ENCODE results near the gene SPTSSB.
A peak's percentile ranks its signal among the peaks of the same experiment; 100 is the strongest.

The SPTSSB gene

DNA sequence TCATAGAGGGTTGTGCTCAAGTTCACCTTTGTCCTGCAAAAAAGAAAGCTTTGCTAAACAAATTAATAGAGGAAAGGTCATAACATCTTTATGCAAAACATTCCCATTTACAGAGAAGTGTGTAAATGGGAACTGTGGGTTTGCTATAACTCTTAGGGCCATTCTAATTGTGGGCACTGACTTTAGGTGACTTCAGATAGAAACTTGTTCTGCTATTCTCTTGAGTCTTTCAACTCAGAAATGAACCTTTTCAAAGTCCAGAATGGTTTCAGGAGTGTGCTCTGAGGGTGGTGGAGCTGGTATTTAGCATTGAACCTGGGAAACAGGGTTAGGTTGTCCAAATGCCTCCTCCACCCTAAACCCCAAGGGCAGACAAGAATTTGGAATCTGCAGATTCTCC is 34.0 kb downstream of the SPTSSB start:
- DNase-seq (ENCODE audit: low spot score): no peak

DNA sequence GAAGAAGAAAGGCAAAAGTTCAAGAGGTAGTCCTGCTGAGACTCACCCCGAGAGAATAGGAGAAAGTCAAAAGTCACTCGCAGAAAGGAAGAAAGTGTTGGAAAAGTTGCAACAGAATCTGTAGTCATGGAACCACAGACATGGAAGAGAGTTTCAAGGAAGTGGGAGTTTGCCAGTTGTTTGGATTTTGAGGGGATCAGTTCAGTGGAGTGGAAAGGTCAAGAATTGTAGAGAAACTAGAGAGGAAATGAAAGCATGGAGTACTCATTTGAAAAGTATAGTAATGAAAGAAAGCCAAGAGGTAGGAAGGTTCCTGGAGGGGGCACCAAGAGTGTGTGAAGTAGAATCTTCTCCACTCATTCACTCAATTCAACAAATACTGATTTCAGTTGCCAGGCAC is 34.7 kb downstream of the SPTSSB start:
- DNase-seq (ENCODE audit: low spot score): no peak

DNA sequence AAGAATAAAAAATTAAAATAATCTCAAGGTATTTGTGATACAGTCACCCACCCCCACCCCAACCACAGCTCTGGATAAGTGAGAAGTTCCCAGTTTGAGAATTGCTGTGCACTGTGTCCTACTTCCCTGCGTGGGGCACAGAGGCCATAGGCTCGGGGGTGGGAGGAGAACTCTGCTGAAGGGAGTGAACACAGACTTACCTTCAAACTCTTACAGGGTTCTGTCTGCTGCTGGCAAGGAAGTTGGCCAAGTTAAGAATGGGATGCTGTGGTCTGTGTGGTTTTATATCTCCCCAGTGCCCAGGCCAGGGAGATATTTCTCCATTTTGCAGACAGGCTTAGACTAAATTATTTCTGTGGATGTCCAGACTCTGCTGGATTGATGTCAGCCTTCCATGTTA is 37.6 kb downstream of the SPTSSB start:
- no peak for DNase-seq (ENCODE audit: low spot score)

DNA sequence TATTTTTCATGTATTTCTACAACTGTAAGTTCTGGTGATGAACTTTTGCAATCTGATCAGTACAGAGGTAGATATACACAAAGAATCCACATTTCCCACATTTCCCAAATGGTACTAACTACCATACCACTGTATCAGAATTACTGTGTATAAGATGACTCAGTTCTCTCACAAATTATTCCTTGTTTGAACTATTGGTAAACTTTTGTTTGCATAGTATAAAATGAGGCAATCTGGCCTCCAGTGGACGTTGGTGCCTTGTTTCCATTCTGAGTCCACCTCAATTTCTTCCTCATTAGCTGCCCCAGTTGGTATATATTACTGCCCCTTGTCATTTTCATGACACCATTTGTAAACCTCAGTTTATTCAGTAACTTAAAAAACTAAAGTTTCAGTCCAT is 38.5 kb downstream of the SPTSSB start:
- DNase-seq (ENCODE audit: low spot score): no peak

DNA sequence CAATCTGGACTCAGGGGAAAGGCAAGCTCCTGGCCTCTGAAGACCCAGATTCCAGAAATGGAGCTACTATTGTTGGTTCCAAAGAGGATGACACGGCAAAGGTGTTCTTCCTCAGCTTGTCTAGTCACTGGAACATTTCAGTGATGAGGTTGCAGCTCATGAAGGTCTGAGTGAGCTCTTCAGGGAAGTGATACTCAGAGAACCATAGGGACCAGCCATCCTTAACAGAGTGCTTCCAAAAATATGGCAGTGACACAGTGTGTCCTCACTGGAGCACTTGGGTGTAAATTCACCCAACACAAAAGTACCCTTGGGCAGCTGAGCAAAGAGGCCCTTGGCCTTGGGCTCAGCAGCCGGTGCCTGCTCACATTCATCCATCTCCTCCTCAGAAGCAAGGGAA is 46.3 kb downstream of the SPTSSB start:
- no peak for DNase-seq (ENCODE audit: low spot score)

DNA sequence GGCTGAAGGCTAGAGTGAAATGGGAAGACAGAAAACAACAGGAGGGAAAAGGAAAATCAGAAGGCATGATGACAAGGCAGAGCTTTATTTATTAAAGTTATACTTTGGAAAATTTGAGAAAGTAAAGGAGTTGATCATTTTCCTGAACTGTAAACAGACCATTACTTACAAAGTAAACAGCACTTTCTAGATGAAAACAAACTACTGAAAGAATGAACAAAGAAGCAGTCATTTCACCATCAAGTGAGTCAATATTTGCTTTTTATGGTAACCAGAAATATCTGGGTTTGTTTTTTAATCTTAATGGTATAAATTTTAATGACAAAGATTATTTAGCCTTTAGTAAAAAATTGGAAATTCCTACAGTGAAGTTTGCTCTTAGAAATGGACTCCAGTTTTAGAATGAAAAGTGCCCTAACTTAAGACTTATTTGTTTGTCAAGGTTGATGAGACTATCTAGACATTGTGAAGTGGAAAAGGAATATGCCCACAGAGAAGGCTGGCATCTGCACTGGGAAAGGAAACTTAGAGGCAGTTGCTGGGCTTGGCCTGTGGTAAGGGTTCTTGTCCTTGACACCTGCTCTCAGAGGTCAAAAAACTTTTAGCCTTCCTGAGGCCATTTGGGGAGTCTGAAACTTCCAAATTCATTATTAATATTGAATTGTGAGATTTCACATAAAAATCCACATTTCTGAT is 47.2 kb downstream of the SPTSSB start:
- no peak for DNase-seq (ENCODE audit: low spot score)

DNA sequence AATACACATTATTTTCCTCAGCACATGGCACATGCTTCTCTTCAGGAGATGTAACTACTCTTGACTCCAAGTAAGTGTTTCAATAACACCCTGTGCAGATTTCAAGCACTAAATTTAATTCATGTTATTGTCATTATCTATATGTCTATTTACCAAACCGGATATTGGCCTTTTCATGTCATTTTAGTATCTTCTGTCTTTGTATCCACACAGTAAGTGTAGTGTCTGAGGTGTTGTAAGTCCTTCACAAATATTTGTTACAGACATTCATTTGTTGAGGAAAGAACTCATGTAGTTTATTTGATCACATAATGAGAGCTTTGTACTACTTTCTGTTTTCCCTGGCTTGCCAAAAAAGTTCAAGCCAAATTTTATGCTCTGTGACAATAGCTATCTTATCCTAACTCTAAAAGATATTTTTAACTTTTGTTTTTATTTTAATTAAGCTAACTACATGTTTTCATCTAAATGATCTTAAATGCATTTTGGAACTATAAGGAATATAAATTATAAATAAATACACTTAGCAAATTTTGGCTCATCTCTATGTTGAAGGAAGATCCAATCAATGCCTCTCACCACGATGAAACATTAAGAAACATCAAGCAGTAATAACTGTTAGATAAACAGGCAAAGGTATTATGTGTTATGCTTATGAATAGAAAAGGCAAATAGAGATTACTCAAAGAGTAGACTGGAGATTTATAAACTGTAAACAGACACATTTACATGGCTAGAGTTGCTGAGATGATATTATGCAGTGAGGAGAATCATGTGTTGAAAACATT is 48.3 kb downstream of the SPTSSB start:
- no peak for DNase-seq (ENCODE audit: low spot score)

DNA sequence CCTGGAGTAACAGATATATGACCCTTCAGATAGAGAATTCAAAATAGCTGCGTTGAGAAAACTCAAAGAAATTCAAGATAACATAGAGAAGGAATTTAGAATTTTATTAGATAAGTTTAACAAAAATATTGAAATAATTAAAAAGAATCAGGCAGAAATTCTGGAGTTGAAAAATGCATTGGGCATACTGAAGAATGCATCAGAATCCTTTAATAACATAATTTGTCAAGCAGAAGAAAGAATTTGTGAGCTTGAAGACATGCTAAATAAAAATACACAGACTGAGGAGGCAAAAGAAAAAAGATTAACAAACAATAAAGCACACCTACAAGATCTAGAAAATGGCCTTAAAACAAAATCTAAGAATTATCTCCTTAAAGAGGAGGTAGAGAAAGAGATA is 50.5 kb downstream of the SPTSSB start:
- no peak for DNase-seq (ENCODE audit: low spot score)

DNA sequence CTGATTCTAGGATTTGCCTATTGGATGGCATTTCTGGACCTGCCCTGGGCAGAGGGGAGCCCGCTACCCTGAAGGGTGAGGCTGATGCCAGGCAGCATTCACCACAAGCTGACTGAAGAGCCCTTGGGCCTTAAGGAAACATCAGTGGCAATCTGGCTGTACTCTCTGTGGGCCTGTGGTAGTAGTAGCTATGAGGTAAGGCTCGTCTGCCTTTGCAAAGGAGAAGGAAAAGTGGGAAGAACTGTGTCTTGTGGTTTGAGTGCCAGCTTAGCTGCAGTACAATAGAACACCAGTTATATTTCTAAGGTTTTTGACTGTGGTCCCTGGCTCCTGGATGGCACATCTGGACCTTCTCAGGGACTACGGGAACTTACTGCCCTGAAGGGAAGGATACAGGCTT is 51.5 kb downstream of the SPTSSB start:
- DNase-seq (ENCODE audit: low spot score): no peak

DNA sequence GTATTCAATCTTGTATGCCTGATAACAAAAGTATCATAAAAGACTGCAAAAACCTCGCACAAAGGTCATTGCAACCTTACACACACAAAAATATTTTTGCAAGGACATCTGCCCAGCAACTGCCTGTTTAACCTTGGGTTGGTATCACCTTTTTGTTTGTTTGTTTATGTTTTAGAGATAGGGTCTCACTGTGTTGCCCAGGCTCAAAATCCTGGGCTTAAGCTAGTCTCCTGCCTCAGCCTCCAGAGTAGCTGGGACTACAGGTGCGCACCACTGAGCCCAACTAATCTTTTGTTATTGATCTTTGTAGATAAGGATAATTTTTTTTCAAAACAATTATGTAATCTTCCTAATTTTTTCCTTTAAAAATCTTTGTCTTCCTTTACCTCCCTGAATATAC is 54.2 kb downstream of the SPTSSB start:
- no peak for DNase-seq (ENCODE audit: low spot score)

DNA sequence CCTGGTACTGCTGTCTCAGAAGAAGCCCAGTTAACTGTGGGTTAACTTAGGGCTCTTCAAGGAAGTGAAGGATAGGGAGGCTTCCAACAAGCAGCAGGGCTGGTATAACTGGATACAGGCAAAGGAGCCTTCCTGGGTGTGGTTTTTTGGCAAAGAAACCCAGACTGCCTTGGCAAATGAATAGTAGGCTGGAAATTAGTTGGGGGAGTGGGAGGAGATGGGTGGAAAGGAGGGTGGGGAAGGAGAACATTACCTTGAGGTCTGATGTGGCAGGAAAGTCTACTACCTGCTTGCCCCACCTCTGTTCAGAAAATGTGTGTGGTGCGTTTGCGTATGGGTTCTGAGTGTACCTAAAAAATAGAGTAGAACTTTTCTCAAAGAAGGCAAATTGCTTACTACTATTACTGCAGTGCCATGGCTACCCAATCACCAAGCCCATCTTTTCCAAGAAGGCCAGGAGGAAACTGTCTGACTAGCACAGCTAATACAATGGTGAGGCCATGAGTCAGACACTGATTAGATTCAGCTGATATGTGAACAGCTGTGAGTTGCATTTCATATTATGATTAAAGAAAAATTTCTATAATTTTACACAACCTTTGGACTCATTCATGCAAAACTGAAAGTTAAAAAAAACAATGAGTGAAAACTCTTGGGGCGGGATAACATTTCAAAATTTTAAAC is 55.2 kb downstream of the SPTSSB start:
- DNase-seq (ENCODE audit: low spot score): peak; percentile 60

DNA sequence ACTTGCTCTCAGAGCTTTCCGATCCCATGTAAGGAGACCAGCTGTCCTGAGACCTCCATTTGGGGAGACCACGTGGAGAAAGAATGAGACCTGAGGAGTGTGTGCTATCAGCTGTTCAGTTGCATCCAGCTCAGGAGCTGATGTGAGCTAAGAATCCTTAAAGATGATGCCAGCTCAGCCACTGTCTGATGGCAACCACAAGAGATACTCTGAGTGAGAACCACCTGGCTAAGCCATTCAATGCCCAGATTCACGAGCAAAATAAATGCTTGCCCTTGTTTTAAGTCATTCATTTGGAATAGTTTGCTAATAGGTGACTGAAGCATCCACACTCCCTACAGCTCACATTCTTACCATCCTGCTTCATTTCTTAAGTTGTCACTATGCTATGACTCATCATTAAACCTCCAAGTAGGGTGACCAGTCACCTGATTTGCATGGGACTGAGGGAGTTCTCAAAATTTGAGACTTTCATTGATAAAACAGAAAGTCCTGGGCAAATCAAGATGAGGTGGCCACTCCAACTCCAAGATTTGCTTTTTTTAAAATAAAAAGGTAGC is 56.4 kb downstream of the SPTSSB start:
- no peak for DNase-seq (ENCODE audit: low spot score)

DNA sequence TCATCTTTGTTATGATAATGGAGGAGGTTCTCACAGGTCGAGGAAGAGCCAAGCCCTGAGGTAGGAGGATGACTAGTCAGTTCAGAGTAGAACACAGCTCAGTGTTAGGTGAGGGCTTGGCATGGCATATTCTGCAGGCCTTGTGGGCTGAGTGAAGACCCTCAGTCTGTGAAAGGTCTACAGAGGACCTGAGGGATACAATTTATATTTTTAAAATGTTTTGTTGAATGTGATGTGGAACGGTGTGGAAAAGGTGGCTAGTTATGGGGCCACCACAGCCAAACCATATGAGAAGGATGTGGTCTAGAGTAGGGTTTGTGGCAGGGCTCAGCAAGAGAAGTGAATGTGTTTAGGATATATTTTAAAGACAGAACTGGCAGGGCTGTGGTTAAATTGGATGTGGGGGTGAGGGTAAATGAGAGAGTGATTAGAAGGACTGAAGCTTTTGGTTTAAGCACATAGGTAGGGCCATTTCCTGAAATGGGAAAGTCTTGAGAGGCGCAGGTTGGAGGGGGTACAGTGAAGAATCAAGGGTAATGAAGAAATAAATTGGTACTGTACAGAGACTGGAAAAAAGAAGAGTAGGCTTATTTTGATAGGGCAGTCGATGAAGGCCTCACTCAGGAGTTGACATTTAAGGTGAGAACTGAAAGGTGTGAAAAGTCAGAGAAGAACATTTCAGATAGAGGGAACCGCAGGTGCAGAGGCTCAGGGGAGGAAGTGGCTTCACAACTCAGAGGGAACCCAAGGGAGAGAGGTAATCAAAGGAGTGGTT is 60.5 kb downstream of the SPTSSB start:
- no peak for DNase-seq (ENCODE audit: low spot score)

DNA sequence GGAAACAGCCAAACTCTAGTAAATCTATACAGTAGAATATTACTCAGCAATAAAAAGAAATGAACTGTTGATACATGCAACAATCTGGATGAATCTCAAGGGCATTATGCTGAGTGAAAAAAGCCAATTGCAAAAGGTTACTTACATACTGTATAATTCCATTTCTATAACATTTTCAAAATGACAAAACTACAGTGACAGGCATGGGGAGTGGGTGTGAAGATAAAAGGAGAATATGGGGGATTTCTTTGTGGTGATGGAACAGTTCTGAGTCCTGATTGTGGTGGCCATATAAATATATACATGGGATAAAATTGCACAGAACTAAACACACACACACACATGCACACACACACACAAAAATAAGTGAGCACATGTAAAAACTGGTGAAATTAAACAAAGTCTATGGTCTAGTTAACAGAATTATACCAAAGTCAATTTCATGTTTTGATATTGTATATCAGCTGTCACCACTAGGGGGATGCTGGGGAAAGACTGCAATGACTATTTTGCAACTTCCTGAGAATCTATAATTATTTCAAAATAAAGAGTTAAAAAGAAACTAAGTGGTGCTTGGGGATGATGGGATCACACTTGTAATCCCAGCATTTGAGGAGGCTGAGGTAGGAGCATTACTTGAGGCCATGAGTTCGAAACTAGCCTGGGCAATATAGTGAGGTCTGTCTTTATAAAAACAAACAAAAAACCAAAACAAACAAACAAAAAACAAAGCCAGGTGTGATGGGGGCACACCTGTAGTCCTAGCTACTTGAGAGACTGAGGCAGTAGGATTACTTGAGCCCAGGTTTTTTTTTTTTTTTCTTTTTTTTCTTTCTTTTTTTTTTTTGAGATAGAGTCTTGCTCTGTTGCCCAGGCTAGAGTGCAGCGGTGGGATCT is 66.0 kb downstream of the SPTSSB start:
- peak; percentile 12 for DNase-seq (ENCODE audit: low spot score)

DNA sequence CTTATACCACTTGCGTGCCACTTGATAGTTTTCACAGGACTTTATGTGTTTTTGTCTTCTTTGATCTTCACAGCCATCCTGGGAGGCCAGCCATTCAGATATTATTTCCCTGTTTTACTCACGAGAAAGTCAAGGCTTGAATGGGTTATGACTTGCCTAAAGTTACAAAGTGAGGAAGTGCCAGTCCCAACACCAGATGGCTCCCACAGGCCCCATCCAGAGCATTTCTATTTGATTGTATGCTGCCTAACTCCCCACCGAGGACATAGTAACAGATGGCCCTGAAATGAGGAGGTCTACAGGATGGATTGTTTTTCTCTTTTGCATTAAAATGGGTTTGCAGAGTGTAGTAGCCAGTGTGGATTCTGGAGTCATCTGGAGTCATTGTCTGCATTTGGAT is 74.5 kb downstream of the SPTSSB start:
- no peak for DNase-seq (ENCODE audit: low spot score)

DNA sequence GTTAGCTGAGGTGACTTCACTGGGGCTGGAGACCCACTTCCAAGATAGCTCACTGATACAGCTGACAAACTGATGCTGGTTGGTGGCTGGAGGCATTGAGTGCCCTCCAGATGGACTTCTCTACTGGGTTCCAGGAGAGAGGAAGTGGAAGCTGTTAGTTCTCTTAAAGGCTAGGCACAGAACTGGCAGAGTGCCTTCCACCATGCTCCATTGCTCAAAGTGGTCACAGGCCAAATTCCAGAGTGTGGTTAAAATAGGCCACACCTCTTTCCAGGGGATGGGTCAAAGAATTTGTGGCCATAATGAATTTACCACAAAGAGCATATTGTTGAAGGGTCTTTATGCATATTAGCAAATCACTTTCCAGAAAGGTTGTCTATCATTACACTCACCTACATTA is 76.0 kb downstream of the SPTSSB start:
- DNase-seq (ENCODE audit: low spot score): no peak

Measured in kidney capillary endothelial cell (primary cell).